Measurements from ENCODE around the gene C10orf62.
"Not testable (repeated sequence)": the region's sequence is repeated elsewhere in the genome, so short reads cannot be mapped to it uniquely, and the experiment has no call there.

The C10orf62 gene, protein sequence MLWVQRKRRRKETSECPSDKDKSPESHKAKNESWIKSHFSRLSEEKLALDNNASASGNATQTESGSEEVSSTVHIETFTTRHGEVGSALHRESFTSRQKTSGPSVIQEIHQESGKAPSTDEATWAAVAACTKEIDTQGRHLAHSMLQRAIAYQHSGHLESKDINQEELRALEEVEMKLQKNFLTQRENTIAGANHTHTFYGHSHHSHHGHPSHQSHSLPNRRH

DNA sequence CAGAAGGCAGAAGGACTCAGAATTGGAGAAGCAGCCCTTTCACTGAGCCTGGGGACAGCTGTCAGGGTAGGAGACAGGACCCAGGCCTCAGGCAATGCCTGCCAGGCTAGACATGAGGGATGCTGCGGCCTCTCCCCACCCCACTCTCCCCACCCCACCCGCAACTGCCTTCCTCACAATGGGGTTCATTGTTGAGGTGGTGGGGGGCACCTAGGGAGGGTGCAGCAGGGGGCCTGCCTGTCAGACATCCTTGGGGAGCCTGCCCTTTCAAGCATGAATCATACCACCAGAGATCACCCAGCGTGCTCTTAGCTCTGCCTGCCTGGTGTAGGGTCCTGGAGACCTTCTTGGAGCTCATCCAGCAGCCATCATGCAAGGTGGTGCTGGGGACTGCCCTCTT is at the start of gene C10orf62:
C10orf62 (plus strand) TSS at position 243 of the 400 bp plus-strand sequence. CDS start 177 bp downstream, outside the sequence.
- DNase-seq = peak in 1 of 10 donors; percentile 11
- intact Hi-C loops (cut with DNase I) = no loop called here

DNA sequence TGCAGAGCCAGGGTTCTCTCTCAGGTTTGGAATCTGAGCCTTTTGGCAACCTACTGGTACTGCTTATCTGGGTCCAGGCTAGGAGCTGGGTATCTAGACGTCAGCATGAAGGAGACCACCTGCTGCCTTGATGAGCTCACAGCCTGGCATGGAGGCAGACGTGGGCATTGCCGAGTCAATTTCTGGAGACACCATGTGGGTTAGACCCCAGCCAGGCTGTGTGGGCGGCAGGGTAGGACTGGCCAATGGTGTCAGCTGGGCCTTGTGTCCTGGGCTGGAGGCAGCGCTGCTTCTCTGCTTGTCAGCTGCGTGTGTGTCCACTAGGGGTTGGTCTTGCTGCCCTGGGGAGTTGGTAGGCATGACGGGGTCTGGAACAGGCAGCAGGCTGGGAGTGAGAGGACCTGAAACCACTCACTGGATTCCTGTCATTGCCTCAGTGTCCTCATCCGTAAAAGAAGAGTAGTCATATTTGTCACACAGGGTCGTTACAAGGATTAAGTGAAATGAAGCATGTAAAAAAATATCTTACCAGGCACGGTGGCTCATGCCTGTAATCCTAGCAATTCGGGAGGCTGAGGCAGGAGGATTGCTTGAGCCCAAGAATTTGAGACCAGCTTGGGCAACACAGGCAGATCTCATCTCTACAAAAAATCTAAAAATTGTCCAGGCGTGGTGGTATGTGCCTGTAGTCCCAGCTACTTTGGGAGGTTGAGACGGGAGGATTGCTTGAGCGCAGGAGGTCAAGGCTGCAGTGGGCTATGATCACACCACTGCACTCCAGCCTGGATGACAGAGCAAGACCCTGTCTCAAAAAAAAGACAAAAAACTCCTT is 48.6 kb upstream of the C10orf62 start:
- intact Hi-C loops (cut with DNase I) = no loop called here

DNA sequence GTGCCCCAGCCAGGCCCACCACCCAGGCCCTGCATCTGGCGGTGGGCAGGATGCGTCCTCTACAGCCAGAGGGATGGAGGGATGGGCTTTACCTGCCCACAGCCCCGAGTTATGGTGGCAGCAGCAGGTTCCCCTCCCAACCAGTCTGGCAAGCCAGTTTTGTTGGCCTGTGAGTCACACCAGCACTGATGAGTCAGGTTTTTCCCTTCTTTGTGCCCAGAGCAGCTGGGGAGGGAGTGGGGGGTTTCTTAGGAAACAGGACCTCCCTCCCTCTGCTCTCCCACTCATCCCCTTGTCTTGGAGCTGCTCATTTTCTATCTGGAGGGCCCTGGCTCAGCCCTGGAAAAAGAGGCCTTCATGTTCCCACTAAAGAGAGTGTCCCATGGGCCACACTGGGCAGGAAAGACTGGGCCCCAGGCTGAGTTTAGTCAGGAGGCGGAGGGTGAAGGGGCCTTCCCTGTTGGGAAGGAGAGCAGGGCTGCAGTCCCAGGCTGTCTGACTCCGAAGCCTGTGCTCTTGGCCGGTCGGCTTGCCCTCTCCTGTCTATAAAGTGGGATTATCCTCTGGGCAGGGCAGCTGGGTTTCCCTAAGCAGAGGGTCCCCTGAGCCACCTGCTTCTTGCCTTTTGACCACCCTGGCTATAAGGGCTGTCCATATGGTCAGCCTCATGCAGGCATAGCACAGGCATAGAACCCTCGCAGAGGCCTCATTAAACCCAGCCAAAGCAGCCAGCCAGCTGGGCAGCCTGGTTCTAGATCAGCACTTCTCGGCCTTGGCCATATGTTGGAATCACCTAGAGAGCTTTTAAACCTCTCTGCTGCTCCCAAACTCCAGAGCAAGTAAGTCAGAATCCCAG is 47.1 kb upstream of the C10orf62 start:
- intact Hi-C loops (cut with DNase I) = loop anchor here (2.0 kb wide), 1 partner anchor 44 kb away; the partner anchor contains the start of genes MMS19 and UBTD1
- DNase-seq = peak in 8 of 10 donors; percentile 42 to 93 (median 66)

More for the DNA sequence above, 48.6 kb upstream of the C10orf62 start:
- peak in 2 of 10 donors; percentile 80 for DNase-seq

DNA sequence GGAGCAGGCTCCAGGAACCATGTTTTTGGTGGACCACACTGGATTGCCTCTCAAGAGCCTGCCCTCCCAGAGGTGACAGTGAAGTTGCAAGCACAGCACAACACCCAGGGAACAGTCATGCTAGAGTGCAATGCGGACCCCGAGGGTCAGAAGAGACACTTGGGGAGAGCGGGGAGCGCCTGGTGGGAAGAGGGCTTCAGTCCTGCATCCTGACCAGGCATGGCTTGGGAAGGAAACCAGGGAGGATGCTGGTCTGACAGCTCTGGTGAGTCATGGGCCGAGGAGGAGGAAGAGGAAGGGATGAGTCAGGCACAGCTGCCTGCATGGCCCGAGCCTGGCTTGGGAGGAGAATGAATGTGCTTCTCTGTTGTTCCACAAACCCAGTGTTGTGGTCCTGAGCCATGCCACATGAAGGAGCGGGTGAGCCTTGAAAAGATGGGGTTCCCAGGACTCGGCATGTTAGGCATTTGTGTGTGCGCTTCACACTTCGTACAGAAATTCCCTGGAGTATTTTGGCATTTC is 46.4 kb upstream of the C10orf62 start:
- peak; percentile 78 to 98 (median 82) for DNase-seq
- intact Hi-C loops (cut with DNase I) = loop anchor here (2.0 kb wide), 1 partner anchor 44 kb away; the partner anchor contains the start of genes MMS19 and UBTD1

DNA sequence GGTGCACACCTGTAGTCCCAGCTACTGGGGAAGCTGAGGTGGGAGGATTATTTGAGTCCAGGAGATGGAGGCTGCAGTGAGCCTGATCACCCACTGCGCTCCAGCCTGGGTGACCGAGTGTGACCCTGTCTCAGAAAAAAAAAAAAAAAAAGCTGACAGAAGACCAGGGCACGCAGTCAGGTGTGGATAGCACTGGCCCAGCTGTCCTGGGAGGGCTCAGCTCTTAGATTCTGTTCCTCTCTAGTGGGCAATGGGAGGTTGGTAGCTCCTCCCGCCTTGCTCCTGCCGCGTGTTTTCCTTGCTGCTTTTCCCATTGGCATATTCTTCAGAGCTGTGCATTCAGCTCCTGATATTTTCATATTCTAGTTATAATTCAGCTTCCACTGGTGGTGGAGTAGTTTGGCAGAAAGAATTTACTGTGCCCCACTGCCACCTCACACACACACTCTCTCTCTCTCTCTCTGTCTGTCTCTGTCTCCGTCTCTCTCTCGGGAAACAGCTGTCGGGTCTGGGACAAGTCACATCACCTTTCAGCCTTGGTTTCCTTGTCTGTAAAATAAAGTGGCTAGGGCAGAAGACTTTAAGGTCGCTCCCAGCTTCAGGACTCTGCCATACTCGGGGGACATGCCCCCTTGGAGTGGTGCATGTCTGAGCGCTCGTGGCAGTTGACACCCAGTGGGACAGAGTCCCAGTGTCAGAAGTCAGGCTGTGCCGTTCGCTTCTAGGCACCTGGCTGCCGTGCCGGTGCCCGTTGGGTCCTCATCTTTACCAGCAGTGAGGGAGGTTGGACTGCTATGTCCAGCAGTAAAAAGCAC is 42.9 kb upstream of the C10orf62 start:
- intact Hi-C loops (cut with DNase I) = no loop called here
- DNase-seq = peak in 1 of 10 donors; percentile 81

DNA sequence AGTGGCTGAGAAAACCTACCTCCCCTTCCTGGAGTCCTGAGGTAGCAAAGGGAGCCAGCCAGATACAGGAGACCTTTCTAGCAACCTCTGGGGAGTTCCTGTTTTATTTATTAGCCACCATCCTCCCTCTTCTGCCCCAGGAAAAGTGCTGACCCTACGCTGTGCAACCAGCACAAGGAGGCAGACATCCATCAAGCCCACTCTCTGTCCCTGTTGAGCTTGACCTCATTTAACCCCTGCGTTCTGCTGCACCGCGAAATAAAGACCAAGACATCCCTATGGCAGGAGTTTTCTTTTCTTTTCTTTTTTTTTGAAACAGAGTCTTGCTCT is 42.3 kb upstream of the C10orf62 start:
- intact Hi-C loops (cut with DNase I) = no loop called here
- DNase-seq = no peak

DNA sequence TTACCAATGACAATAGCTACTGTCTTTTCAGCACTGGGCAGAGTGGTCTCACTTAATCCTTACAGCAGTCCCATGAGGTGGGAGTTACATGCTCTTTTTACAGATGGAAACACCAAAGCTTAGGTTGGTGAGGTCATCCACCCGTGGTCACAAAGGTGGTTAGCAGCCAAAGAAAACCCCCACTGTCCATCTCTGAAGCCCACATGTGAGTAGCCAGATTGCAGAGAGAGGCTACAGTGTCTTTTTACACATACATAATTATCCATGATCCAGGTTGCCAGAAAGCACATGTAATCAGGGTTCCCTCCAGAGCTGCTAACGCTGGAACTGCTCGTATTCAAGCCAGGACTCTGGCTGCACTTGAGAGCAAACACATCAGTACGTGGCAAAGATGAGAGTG is 41.6 kb upstream of the C10orf62 start:
- no peak for DNase-seq
- intact Hi-C loops (cut with DNase I) = no loop called here

DNA sequence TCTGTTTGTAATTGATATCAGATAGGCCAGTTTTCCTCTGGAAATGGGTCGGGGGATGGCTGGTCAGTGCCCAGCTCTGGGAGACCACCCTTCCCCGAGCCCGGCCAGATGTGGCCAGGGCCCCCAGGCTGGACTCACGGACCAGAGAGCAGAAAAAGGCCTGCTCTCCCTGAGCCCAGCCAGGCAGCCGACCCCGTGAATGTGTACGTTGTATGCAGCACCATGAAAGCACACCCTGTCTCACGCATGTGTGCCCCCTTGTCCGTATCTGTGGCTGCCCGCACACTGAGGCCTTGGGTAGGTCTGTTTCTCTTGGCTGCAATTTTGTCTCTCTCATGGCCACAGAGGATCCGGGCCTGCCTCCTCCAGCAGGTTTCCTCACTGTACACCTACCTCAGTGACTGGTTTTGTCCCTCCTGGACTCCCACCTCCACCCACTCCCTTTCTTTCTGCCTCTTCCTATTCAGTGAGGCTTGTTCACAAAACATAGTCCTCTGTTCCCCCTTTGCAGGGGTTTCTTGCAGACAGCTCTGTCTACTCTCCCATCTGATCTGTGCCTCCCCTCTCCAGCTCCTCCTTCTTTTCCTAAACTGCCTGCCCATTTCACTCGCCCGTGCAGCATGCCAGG is 40.6 kb upstream of the C10orf62 start:
- intact Hi-C loops (cut with DNase I) = no loop called here
- DNase-seq = peak in 2 of 10 donors; percentile 33 to 49

DNA sequence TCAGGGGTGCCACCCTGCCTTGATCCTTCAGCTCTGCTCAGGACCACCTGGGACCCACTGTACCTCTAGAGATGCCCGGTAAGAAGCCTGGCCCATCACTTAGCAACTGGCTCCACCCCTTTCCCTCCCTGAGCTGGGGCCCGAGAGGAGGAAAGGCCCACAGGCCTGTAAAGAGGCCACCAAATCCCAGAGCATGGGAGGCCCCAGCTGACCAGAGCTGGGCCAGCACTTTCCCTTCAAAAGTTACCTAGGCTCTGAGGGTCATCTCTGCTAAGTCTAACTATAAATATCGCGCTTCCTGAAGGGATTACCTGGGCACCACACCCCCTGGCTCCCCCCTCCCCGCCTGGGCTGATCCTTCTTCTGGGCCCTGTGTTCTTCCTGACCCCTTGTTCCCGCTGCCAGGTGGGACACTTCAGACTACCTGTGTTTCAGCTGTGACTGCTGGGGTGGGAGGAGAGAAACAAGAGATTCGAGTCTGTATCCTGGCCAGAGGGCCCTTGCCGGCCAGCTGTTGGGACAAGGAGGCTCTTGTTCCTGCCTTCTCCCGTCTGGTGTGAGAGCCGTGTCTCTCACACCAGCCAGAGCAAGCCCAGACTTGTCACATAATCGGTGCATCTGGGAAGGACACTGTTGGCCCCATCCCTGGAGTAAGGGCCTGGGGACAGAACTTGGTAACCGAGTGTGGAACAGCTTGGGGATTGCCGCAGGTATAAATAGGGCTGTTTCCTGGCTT is 39.8 kb upstream of the C10orf62 start:
- DNase-seq = peak in 7 of 10 donors; percentile 52 to 94 (median 69)
- intact Hi-C loops (cut with DNase I) = no loop called here

DNA sequence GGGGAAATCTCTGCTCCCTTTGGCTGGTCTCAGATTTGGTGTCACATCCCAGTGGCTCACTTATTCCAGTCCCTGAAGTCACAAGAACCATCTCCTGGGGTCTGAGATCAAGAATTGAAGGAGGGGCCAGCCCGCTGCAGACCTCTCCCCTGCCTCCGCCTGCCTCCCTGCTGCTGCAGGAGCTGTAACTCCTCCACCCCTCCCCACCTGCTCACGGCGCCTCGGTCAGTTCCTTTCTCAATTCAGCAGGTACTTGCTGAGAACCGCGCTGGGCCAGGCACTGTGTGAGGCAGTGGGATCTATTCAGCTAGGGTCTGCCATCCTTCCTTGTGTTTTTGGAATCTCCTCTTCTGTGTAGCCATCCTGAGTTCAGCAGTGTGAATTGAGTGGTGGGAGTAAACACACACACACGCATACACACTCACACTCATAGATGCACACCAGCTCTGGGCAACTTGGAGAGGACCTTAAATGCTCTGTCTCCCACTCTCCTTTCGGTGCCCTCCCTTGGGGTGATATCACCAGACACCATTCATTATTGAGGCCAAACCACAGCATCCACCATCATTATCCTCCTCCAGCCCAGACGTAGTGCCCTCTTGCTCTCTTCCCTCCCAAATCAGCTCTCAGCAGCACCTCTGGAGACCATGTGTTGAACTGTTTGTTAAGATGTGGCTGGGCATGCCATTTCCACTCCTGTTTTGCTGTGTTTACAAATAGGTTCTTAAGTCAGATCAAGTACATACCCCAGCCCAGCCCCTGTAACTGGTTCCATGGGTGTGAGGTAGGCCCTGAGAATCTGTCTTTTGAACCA is 39.0 kb upstream of the C10orf62 start:
- peak in 1 of 10 donors; percentile 80 for DNase-seq
- intact Hi-C loops (cut with DNase I) = no loop called here

DNA sequence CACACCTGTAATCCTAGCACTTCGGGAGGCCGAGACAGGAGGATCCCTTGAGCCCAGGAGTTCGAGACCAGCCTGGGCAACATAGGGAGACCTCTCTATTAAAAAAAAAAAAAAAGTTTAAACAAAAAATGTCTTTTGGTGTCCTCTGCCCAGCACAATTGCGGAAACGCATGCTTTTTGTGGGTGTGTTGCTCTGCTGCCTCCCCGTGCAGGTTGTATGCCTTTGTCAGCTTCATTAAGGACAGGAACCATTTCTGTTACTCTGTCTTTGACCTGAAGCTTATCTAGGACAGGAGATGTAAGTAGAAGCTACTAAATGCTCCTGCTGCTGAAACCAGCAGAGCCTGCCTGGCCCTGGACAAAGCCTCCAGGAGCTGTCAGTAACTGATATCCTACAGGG is 38.2 kb upstream of the C10orf62 start:
- peak in 2 of 10 donors; percentile 49 to 75 for DNase-seq
- intact Hi-C loops (cut with DNase I) = no loop called here

DNA sequence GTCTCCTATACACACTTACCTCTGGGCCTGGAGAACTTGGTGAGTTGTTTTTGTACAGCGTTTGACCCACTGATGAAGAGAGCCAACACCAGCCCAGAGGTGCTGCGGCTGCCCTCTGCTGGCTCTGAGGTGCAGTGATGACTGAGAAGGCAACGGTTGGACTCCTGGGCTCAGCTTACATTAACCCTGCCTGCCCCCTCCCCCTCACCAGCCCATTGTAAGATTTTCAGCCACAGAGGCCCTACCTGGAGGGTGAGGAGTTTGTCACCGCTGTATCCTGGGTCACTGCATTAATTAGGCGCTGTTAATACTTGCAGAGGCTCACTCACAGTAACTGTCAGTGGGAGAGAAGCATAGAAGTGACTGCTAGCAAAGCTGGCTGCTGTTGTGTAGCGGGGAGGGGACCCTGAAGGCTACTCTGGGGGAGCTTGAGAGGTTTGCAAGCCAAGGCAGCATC is 35.9 kb upstream of the C10orf62 start:
- DNase-seq = peak in 9 of 10 donors; percentile 50 to 96 (median 76)
- intact Hi-C loops (cut with DNase I) = loop anchor here (1.0 kb wide), 1 partner anchor 90 kb away; no protein-coding TSS in a partner anchor

DNA sequence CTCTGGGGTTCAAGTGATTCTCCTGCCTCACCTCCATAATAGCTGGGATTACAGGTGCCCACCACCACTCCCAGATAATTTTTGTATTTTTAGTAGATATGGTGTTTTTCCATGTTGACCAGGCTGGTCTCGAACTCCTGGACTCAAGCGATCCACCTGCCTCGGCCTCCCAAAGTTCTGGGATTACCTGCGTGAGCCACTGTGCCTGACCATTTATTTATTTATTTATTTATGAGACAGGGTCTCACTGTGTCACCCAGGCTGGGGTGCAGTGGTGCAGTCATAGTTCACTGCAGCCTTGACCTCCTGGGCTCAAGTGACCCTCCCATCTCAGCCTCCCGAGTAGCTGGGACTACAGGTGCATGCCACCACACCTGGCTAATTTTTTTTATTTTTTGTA is 35.2 kb upstream of the C10orf62 start:
- intact Hi-C loops (cut with DNase I) = not testable (repeated sequence)
- peak in 2 of 10 donors; percentile 63 to 73 for DNase-seq

DNA sequence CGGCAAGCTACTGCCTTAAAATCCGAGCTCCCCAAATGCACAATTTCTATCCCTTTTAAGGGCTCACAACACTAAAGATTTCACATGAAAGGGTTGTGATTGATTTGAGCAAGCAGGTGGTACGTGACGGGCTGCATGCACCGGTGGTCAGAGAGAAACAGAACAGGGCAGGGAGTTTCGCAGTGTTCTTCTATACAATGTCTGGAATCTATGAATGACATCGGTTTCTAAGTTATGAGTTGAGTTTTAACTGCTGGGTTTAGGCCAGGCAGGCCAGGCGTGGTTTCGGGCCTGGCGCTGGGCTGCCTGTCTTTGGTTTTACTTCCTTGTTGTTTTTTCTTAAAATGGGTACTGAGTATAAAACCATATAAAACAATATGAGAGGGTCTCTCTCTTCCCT is 34.0 kb upstream of the C10orf62 start:
- intact Hi-C loops (cut with DNase I) = not testable (repeated sequence)
- DNase-seq = peak in 1 of 10 donors; percentile 2

DNA sequence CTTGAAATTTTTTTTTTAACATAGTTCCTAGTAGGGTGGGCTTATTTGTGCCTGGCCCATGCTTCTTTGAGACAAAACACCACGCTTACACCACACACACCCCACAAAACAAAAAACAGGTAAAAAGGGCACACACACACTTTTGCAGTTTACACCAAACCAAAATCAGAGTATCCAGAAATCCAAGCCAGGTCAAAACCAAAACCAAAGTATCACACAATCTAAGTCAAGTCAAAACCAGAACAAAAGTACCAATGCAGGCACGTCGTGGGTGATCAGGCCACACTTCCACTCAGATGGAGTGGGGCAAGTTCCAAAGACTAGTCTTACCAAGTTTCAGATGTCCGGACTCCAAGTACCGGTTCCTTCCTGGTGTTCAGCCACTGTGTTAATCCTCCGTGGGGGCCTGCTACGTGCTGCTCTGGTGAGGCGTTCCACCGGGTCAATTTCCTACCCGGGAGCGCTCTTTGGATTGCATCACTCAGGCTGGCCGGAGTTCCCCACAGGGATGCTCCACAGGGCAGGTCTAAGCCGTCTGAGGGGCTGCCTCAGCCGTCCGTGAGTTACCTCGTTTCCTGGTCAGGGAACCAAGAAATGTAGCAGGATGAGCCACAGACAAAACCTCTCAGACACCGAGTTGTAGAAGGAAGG is 28.7 kb upstream of the C10orf62 start:
- intact Hi-C loops (cut with DNase I) = not testable (repeated sequence)
- peak in 3 of 10 donors; percentile 14 to 39 (median 39) for DNase-seq

DNA sequence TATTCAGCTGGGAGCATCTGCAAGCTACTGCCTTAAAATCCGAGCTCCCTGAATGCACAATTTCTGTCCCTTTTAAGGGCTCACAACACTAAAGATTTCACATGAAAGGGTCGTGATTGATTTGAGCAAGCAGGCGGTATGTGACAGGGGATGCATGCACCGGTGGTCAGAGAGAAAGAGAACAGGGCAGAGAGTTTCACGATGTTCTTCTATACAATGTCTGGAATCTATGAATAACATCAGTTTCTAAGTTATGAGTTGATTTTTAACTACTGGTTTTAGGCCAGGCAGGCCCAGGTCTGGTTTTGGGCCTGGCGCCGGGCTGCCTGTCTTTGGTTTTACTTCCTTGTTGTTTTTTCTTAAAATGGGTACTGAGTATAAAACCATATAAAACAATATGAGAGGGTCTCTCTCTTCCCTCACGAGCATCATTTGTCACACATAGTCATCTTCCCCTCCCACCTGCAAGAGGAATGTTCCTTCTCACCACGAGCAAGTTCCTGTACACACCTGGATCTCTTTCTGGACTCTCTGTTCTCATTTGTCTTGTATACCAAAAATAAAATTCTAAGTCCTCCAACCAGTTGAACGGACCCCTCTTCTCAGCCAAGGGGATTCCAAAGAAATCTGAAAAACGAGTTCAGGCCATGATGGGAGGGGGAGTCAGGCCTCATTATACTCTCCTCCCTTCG is 28.0 kb upstream of the C10orf62 start:
- intact Hi-C loops (cut with DNase I) = not testable (repeated sequence)
- peak in 1 of 10 donors; percentile 15 for DNase-seq
